ENCODE measurements around the gene SULF2.

DNA sequence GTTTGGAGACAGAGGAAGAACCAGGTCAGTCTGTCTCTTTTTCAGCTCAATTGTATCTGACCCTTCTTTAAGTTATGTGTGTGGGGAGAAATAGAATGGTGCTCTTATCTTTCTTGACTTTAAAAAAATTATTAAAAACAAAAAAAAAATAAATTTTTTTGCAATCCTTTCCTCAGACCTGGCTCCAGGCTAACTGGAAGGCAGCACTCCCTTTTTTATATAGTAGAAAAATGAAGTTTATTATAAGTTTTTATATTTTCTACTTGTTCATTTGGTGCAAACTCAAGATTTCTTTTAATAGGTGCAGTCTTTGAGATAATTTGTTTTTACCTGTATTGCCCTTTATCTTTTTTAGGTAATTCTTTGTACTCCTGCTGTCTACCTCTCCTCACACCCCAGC lies 129.6 kb downstream of the SULF2 start:
- TF ChIP-seq, protein P1, sequence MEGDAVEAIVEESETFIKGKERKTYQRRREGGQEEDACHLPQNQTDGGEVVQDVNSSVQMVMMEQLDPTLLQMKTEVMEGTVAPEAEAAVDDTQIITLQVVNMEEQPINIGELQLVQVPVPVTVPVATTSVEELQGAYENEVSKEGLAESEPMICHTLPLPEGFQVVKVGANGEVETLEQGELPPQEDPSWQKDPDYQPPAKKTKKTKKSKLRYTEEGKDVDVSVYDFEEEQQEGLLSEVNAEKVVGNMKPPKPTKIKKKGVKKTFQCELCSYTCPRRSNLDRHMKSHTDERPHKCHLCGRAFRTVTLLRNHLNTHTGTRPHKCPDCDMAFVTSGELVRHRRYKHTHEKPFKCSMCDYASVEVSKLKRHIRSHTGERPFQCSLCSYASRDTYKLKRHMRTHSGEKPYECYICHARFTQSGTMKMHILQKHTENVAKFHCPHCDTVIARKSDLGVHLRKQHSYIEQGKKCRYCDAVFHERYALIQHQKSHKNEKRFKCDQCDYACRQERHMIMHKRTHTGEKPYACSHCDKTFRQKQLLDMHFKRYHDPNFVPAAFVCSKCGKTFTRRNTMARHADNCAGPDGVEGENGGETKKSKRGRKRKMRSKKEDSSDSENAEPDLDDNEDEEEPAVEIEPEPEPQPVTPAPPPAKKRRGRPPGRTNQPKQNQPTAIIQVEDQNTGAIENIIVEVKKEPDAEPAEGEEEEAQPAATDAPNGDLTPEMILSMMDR (IDR thresholded peaks at IDR 0.05; ENCODE audit: low read depth, low read length, missing input control), result no peak
- no peak for TF ChIP-seq TAF1 (conservative IDR thresholded peaks at IDR 0.05)
- TF ChIP-seq HNF4G (IDR thresholded peaks at IDR 0.05), result no peak
- TF ChIP-seq MAX (IDR thresholded peaks at IDR 0.05), result no peak
- TF ChIP-seq ATF3 (IDR thresholded peaks at IDR 0.05), result no peak
- TF ChIP-seq RXRA (IDR thresholded peaks at IDR 0.05), result no peak
